Gastroesophageal sphincter (tissue), 3 donors: Measurements from ENCODE around the gene CLEC18A.

Experiments used
- CTCF ChIP-seq, 4 experiments: fragments of 200-600 bp in 2 of 4; fragments of 450-650 bp in 2 of 4; sonication (generic) in 1 of 4; IDR thresholded peaks; one replicate each; pipeline ENCODE4 v1.5.1; 2017 to 2019; ENCODE audit warnings: antibody characterized with exemption in 4 of 4, mild to moderate bottlenecking in 2 of 4, moderate library complexity in 2 of 4
- EP300 ChIP-seq: sonication (generic); formaldehyde crosslinking; IDR thresholded peaks from one replicate; pipeline ENCODE4 v1.6.1; 2017; ENCODE audit warnings: antibody characterized with exemption, mild to moderate bottlenecking
- POLR2A ChIP-seq, 2 donors: fragments of 450-650 bp; IDR thresholded peaks; one replicate each; pipeline ENCODE4 v1.6.1; 2017; ENCODE audit warnings: antibody characterized with exemption in 2 of 2, mild to moderate bottlenecking in 2 of 2, moderate library complexity in 1 of 2
- POLR2AphosphoS5 ChIP-seq: sonication (generic); formaldehyde crosslinking; IDR thresholded peaks from one replicate; pipeline ENCODE4 v1.6.1; 2017; ENCODE audit warnings: antibody characterized with exemption

- no peak for TF ChIP-seq CTCF (IDR thresholded peaks at IDR 0.05)
- no peak for TF ChIP-seq POLR2A (IDR thresholded peaks at IDR 0.05)
- TF ChIP-seq EP300 = no peak
- TF ChIP-seq POLR2AphosphoS5 = no peak
Measured at GRCh38 chr16:69942627-69943170, 8.4 kb upstream of the CLEC18A start.
